Lung (tissue), 12 donors: ENCODE data around the gene ZNF583. TPM values are rescaled to one million over a fixed set of nuclear protein-coding genes. Genes with fewer than 3 reads are reported as not detected.

Experiments used
- ATAC-seq: fragments of 200-7000 bp; cut with Tn5 transposase; one replicate; pipeline ENCODE4 v1.9.1; 2020; ENCODE audit warnings: moderate number of reproducible peaks; ENCODE audit not compliant: insufficient read depth, low FRiP score
- DNase-seq, 3 donors: peaks; one replicate each; pipeline ENCODE4 v3.0.0-alpha.2; 2013 to 2017
- H3K27ac ChIP-seq, 2 donors: one replicate each; pipeline ENCODE4 v1.5.1; 2013; ENCODE audit warnings: mild to moderate bottlenecking in 2 of 2, moderate library complexity in 2 of 2, control low read depth in 1 of 2, inconsistent platforms in 1 of 2, low read depth in 1 of 2, low read length in 1 of 2
- H3K27me3 ChIP-seq, 3 donors: one replicate each; pipeline ENCODE4 v1.5.1; 2013; ENCODE audit warnings: low read length in 2 of 3; ENCODE audit not compliant: control insufficient read depth in 3 of 3, insufficient read depth in 3 of 3
- H3K36me3 ChIP-seq, 4 donors: one replicate each; pipeline ENCODE4 v1.5.1; 2013; ENCODE audit warnings: low read length in 4 of 4, mild to moderate bottlenecking in 1 of 4, moderate library complexity in 1 of 4; ENCODE audit not compliant: control insufficient read depth in 4 of 4, insufficient read depth in 4 of 4
- H3K4me1 ChIP-seq, 5 donors: one replicate each; pipeline ENCODE4 v1.5.1; 2013; ENCODE audit warnings: low read length in 5 of 5, mild to moderate bottlenecking in 2 of 5, moderate library complexity in 1 of 5; ENCODE audit not compliant: control insufficient read depth in 5 of 5, insufficient read depth in 5 of 5
- H3K4me3 ChIP-seq: one replicate; pipeline ENCODE4 v1.5.1; 2013; ENCODE audit warnings: mild to moderate bottlenecking, control low read depth, moderate library complexity
- H3K9ac ChIP-seq, 2 donors: one replicate each; pipeline ENCODE4 v1.5.1; 2013; ENCODE audit warnings: low read length in 2 of 2, control low read depth in 1 of 2; ENCODE audit not compliant: insufficient read depth in 1 of 2
- H3K9me3 ChIP-seq, 4 donors: one replicate each; pipeline ENCODE4 v1.5.1; 2013; ENCODE audit warnings: low read length in 3 of 4, mild to moderate bottlenecking in 1 of 4, moderate library complexity in 1 of 4; ENCODE audit not compliant: control insufficient read depth in 4 of 4, insufficient read depth in 3 of 4
- CTCF ChIP-seq: IDR thresholded peaks from 2 replicates; pipeline ENCODE4 v1.5.1; 2012; ENCODE audit warnings: mild to moderate bottlenecking; ENCODE audit errors: control extremely low read depth, extremely low read depth
- WGBS, 2 donors: extraction: QIAGEN DNeasy Blood & Tissue Kit; methylation state at CpG; one replicate each; pipeline ENCODE4 v1.1.7; 2013; 5-methylcytosine and 5-hydroxymethylcytosine counted together
- polyA plus RNA-seq, 2 donors: library from polyadenylated mRNA; stranded (reverse); fragments of 200-250 nt; gene quantifications; one replicate each; pipeline ENCODE4 v1.2.1, GENCODE V29; 2013
- total RNA-seq, 2 donors: library from RNA; depleted of rRNA in 1 of 2; stranded (reverse); fragments of >200 nt in 1 of 2; gene quantifications; one replicate each; pipeline ENCODE4 v1.2.1, GENCODE V29; 2014 to 2021
- donor health status: control.
- donor health status: control.
- donor health status: Bipolar disorder and iron deficiency.
- donor health status: healthy.
- donor health status: DM: yes; HTN: yes; CAD: no.

The ZNF583 gene
- total and polyA plus RNA-seq, 4 donors: 1.3 to 9.1 (median 3.5) TPM

GRCh38 chr19:56372281-56372680 lies 31.9 kb upstream of the ZNF583 start:
- no peaks in the 10 kb centered on the region for H3K27me3 ChIP-seq

GRCh38 chr19:56377105-56377924 lies 26.8 kb upstream of the ZNF583 start:
- no peak for TF ChIP-seq CTCF
- WGBS, 2 donors: 91 to 95% methylated on average over 11 of the region's 11 CpGs
- DNase-seq (no peak), ATAC-seq (no peak)
- Histone ChIP-seq H3K36me3 (peaks cover 25 to 66% (median 56%) of the 10 kb centered on the region in 4 donors), H3K4me1 (peaks cover 0 to 5% (median 0%) of the 10 kb centered on the region in 5 donors), H3K9ac (no peak overlapping the region), H3K27ac (no peak overlapping the region), H3K27me3 (no peaks in the 10 kb centered on the region), H3K4me3 (no peak overlapping the region), H3K9me3 (peaks cover 5 to 34% (median 26%) of the 10 kb centered on the region in 4 donors)

More at GRCh38 chr19:56372281-56372680, 31.9 kb upstream of the ZNF583 start:
- no peak for TF ChIP-seq CTCF
- peaks cover under 1 to 32% (median 19%) of the 10 kb centered on the region in 4 donors for H3K9me3 ChIP-seq
- no peak for DNase-seq
- H3K27ac ChIP-seq: no peak overlapping the region
- H3K36me3 ChIP-seq: peaks cover 18 to 78% (median 56%) of the 10 kb centered on the region in 4 donors
- no peak for ATAC-seq
- no peak overlapping the region for H3K4me3 ChIP-seq
- 88 to 100% methylated on average over 1 of the region's 1 CpG for WGBS, 2 donors
- peaks cover 0 to 16% (median 9%) of the 10 kb centered on the region in 5 donors for H3K4me1 ChIP-seq
- no peak overlapping the region for H3K9ac ChIP-seq

GRCh38 chr19:56383826-56384605 lies 20.1 kb upstream of the ZNF583 start:
- Histone ChIP-seq H3K9ac (no peak overlapping the region), H3K4me1 (no peaks in the 10 kb centered on the region), H3K36me3 (peaks cover 10 to 29% (median 21%) of the 10 kb centered on the region in 4 donors), H3K27ac (no peak overlapping the region), H3K4me3 (no peak overlapping the region), H3K27me3 (no peaks in the 10 kb centered on the region), H3K9me3 (peaks cover 6 to 24% (median 14%) of the 10 kb centered on the region in 4 donors)
- no peak for ATAC-seq
- 95% methylated on average over 8 of the region's 8 CpGs for WGBS, 2 donors
- no peak for TF ChIP-seq CTCF
- DNase-seq: no peak
